Left ventricle myocardium inferior (tissue), 1 donor: ENCODE data around the gene RACGAP1. TPM values are rescaled to one million over a fixed set of nuclear protein-coding genes. Genes with fewer than 3 reads are reported as not detected.

Experiments used
- DNase-seq: peaks from one replicate; pipeline ENCODE4 v3.0.0-alpha.2; 2020
- H3K27ac ChIP-seq: fragments of 200-600 bp; replicated peaks from 2 replicates; pipeline ENCODE4 v1.8.0; 2021
- H3K27me3 ChIP-seq: fragments of 200-600 bp; 2 replicates; pipeline ENCODE4 v1.8.0; 2021; ENCODE audit warnings: low read depth
- H3K36me3 ChIP-seq: fragments of 200-600 bp; 2 replicates; pipeline ENCODE4 v1.8.0; 2021
- H3K4me1 ChIP-seq: fragments of 200-600 bp; 2 replicates; pipeline ENCODE4 v1.8.0; 2021
- H3K4me3 ChIP-seq: fragments of 200-600 bp; 2 replicates; pipeline ENCODE4 v1.8.0; 2021; ENCODE audit warnings: mild to moderate bottlenecking, moderate library complexity
- H3K9me3 ChIP-seq: fragments of 200-600 bp; replicated peaks from 2 replicates; pipeline ENCODE4 v1.8.0; 2021
- CTCF ChIP-seq: fragments of 200-600 bp; IDR thresholded peaks from 2 replicates; pipeline ENCODE4 v1.8.0; 2021; ENCODE audit warnings: antibody characterized with exemption, mild to moderate bottlenecking, borderline replicate concordance
- intact Hi-C: fragments of 100-400 bp; cut with micrococcal nuclease; formaldehyde crosslinking; loops from one replicate; pipeline ENCODE4 v1.11.0; 2022
- total RNA-seq: library from RNA; stranded (reverse); fragmentation: NEBNext Ultra II Directional; extraction: Animal tissue kit (Norgen Biotek cat#: 25700); gene quantifications from one replicate; pipeline ENCODE4 v1.2.1, GENCODE V29; 2021
- donor health status: DM: no; HTN: yes; CAD: no; lungs with severe emphysema.

The RACGAP1 gene
- total RNA-seq, 1 donor from 2014 or later = 5.4 TPM

DNA sequence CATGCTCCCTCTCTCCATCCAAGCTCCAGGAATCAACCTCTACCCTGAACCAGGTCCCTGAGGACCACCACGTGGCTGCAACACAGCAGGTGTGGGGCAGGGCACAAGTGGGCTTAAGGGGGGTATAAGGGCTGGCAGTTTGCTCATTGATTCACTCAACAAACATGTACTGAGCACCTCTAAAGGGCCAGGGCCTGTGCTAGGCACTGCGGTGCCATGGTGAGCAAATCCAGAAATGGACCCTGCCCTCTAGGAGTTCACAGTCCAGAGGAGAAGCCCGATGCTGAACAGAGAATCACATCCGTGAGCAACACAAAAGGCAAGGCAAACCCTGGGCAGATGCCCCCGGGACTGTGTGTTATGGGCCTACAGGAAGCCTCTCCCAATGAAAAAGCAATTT is 81.2 kb downstream of the RACGAP1 start:
- DNase-seq = no peak
- H3K9me3 ChIP-seq = no peaks in the 10 kb centered on the region
- intact Hi-C loops = loop anchor here (10.0 kb wide), 1 partner anchor 79 kb away; no protein-coding TSS in a partner anchor

GRCh38 chr12:49943625-49943960 is 81.7 kb downstream of the RACGAP1 start:
- TF ChIP-seq CTCF = no peak
- Histone ChIP-seq H3K4me3 (no peak overlapping the region), H3K36me3 (no peaks in the 10 kb centered on the region), H3K4me1 (peaks cover 12% of the 10 kb centered on the region), H3K9me3 (no peaks in the 10 kb centered on the region), H3K27me3 (no peaks in the 10 kb centered on the region), H3K27ac (no peak overlapping the region)
- DNase-seq = no peak
- intact Hi-C loops = loop anchor here (10.0 kb wide), 1 partner anchor 79 kb away; no protein-coding TSS in a partner anchor

More for the DNA sequence above, 81.2 kb downstream of the RACGAP1 start:
- no peak for TF ChIP-seq CTCF
- Histone ChIP-seq H3K4me1 (peaks cover 12% of the 10 kb centered on the region), H3K36me3 (no peaks in the 10 kb centered on the region), H3K27ac (no peak overlapping the region), H3K27me3 (no peaks in the 10 kb centered on the region), H3K4me3 (no peak overlapping the region)

- TF ChIP-seq CTCF = no peak
- H3K4me3 ChIP-seq = no peak overlapping the region
- intact Hi-C loops = loop anchor here (10.0 kb wide), 1 partner anchor 78 kb away; no protein-coding TSS in a partner anchor
- H3K4me1 ChIP-seq = peaks cover 12% of the 10 kb centered on the region
- DNase-seq = no peak
- no peaks in the 10 kb centered on the region for H3K36me3 ChIP-seq
- no peaks in the 10 kb centered on the region for H3K9me3 ChIP-seq
- H3K27ac ChIP-seq = no peak overlapping the region
- H3K27me3 ChIP-seq = no peaks in the 10 kb centered on the region
Observed at GRCh38 chr12:49942921-49943624, 82.2 kb downstream of the RACGAP1 start.

- Histone ChIP-seq H3K4me3 (no peak overlapping the region), H3K27me3 (no peaks in the 10 kb centered on the region), H3K4me1 (peaks cover 12% of the 10 kb centered on the region), H3K9me3 (no peaks in the 10 kb centered on the region), H3K36me3 (no peaks in the 10 kb centered on the region), H3K27ac (no peak overlapping the region)
- TF ChIP-seq CTCF = no peak
- intact Hi-C loops = loop anchor here (10.0 kb wide), 1 partner anchor 78 kb away; no protein-coding TSS in a partner anchor
- no peak for DNase-seq
Observed at GRCh38 chr12:49942512-49942893, 82.8 kb downstream of the RACGAP1 start.

DNA sequence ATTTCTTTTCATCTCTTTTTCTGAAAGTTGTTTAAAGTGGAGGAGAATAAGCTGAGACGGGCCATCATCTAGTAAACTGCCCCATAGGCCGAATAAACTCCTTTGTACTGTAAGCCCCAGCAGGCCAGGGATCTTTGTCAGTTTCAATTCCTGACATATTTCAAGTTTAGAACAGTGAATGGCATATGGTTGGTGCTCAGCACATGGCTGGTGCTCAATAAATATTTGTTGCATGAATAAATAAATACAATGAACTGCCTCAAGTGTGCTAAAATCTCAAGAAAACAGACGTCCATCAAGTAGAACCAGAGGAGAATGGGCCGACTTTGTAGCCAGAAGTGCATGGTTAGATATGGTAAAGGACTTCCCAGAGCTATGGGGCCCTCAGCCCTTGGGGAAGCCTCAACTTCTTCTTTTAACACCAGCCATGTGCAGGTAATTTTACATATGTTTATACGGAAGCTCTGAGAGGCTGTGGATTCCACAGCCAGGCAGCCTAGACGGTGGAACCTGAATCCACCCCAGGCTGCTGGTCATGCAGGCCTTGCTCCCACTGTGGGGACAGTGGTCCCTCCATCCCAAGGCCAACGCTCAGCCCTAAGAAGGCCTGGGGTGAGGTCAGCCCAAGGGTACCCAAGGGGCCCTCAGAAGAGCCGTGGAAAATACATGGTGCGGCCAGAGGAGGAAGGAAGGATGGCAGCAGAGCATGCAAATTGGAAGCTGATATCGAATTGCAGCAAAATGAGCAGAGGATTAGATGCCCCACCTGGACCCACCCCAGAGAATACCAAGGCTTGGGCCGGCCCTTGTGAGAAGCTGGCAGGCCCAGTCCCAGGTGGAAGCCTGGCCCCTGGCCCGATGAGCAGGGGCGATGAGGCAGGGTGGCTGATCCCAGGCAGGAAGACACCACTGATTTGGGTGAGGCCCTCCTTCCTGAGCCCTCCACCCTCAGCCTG is 83.5 kb downstream of the RACGAP1 start:
- Histone ChIP-seq H3K27me3 (no peaks in the 10 kb centered on the region), H3K36me3 (no peaks in the 10 kb centered on the region), H3K4me1 (peaks cover 12% of the 10 kb centered on the region), H3K27ac (no peak overlapping the region), H3K9me3 (no peaks in the 10 kb centered on the region), H3K4me3 (no peak overlapping the region)
- TF ChIP-seq CTCF = no peak
- no peak for DNase-seq
- intact Hi-C loops = loop anchor here (10.0 kb wide), 1 partner anchor 77 kb away; no protein-coding TSS in a partner anchor
